ENCODE measurements around the gene PROKR1.

Gene PROKR1

DNA sequence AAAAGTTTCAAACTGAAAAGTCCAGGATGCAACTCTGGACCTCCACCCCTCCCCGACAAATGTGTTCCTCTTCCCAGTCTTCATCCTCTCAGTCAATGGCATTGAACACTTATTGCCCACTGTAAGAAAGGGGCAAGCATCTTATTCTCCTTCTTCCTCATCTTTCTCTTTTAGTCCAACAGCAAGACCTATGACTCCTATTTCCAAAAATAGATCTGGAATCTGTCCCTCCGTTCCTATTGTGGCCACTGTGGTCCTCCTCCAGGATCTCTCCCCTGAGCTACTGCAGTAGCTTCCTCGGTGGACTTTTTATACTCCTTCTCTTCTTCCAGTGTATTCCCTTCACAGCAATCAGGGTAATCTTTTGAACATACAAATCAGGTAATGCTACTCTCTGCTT lies 63.3 kb downstream of the PROKR1 start:
- no peak for FAIRE-seq
